IMR-90 (cell line): ENCODE data around the gene ANKRD13A. TPM values are rescaled to one million over a fixed set of nuclear protein-coding genes. Genes with fewer than 3 reads are reported as not detected.
A peak's percentile ranks its signal among the peaks of the same experiment; 100 is the strongest.

Source experiments
- ATAC-seq: fragments of 200-7000 bp; cut with Tn5 transposase; 2 replicates; pipeline ENCODE4 v1.9.1; 2020; ENCODE audit warnings: low read depth, mild to moderate bottlenecking, moderate library complexity
- BruUV-seq: library from RNA; stranded (reverse); fragments of 400-500 nt; replicated peaks from 2 replicates; lab custom pipeline; 2021; lab: Mats Ljungman, UMichigan
- CTCF ChIA-PET: fragments of 300-600 bp; formaldehyde crosslinking; extraction: SDS; loops from one replicate; lab custom pipeline; 2021; ENCODE audit warnings: antibody characterized with exemption; lab: Yijun Ruan, JAX
- POLR2A ChIA-PET: fragments of 300-600 bp; sonication (Branson Sonifier 250); formaldehyde crosslinking; loops from one replicate; lab custom pipeline; 2022; ENCODE audit warnings: antibody characterized with exemption; ENCODE audit not compliant: unreplicated experiment; lab: Charles Lee
- DNase-seq: peaks from one replicate; pipeline ENCODE4 v3.0.0; 2013
- H2AFZ ChIP-seq: replicated peaks from 2 replicates; pipeline ENCODE3; 2013; ENCODE audit warnings: low read length, mild to moderate bottlenecking; ENCODE audit not compliant: poor library complexity
- H2AK5ac ChIP-seq: 2 replicates; pipeline ENCODE4 v1.6.1; 2013; ENCODE audit warnings: low read depth, low read length, inconsistent platforms
- H2AK9ac ChIP-seq: replicated peaks from 2 replicates; pipeline ENCODE3; 2013; ENCODE audit warnings: mild to moderate bottlenecking, low read depth, low read length, moderate library complexity; ENCODE audit not compliant: poor library complexity
- H2BK120ac ChIP-seq: 2 replicates; pipeline ENCODE4 v1.6.1; 2013; ENCODE audit warnings: low read depth, low read length, inconsistent platforms
- H2BK15ac ChIP-seq: 3 replicates; pipeline ENCODE4 v1.6.1; 2013; ENCODE audit warnings: low read depth, low read length, inconsistent platforms
- H2BK20ac ChIP-seq: 2 replicates; pipeline ENCODE4 v1.6.1; 2013; ENCODE audit warnings: low read depth, mild to moderate bottlenecking, inconsistent platforms, low read length, moderate library complexity
- H2BK5ac ChIP-seq: 2 replicates; pipeline ENCODE4 v1.6.1; 2013; ENCODE audit warnings: mild to moderate bottlenecking, low read depth, low read length, inconsistent platforms; ENCODE audit not compliant: poor library complexity, severe bottlenecking
- H3K14ac ChIP-seq: replicated peaks from 2 replicates; pipeline ENCODE4 v1.6.1; 2013; ENCODE audit warnings: low read depth, low read length, inconsistent platforms
- H3K18ac ChIP-seq: 2 replicates; pipeline ENCODE4 v1.6.1; 2013; ENCODE audit warnings: low read depth, low read length, control low read depth
- H3K23ac ChIP-seq: 2 replicates; pipeline ENCODE4 v1.6.1; 2013; ENCODE audit warnings: low read depth, low read length, inconsistent platforms
- H3K27ac ChIP-seq: 2 replicates; pipeline ENCODE4 v1.5.1; 2013; ENCODE audit warnings: mild to moderate bottlenecking, control low read depth, low read length; ENCODE audit not compliant: insufficient read depth
- H3K27me3 ChIP-seq: 2 replicates; pipeline ENCODE4 v1.6.1; 2013; ENCODE audit warnings: low read length; ENCODE audit not compliant: control insufficient read depth, insufficient read depth
- H3K36me3 ChIP-seq: 2 replicates; pipeline ENCODE4 v1.6.1; 2013; ENCODE audit warnings: low read length, mixed read lengths; ENCODE audit not compliant: control insufficient read depth, insufficient read depth
- H3K4ac ChIP-seq: 2 replicates; pipeline ENCODE4 v1.6.1; 2013; ENCODE audit warnings: low read depth, low read length, inconsistent platforms
- H3K4me1 ChIP-seq: 2 replicates; pipeline ENCODE4 v1.6.1; 2013; ENCODE audit warnings: low read length, mixed read lengths; ENCODE audit not compliant: control insufficient read depth, insufficient read depth
- H3K4me2 ChIP-seq: 2 replicates; pipeline ENCODE4 v1.6.1; 2013; ENCODE audit warnings: low read depth, mild to moderate bottlenecking, control low read depth, low read length, moderate library complexity
- H3K4me3 ChIP-seq: 2 replicates; pipeline ENCODE4 v1.5.1; 2013; ENCODE audit warnings: low read depth, mild to moderate bottlenecking, control low read depth, low read length, moderate library complexity; ENCODE audit not compliant: insufficient read depth
- H3K56ac ChIP-seq: 2 replicates; pipeline ENCODE4 v1.6.1; 2013; ENCODE audit warnings: low read length, inconsistent platforms; ENCODE audit not compliant: insufficient read depth; ENCODE audit errors: extremely low read depth
- H3K79me1 ChIP-seq, 2 experiments: 2 replicates each; pipeline ENCODE4 v1.6.1; 2013; ENCODE audit warnings: low read length in 2 of 2, inconsistent platforms in 1 of 2, low read depth in 1 of 2
- H3K9ac ChIP-seq: 2 replicates; pipeline ENCODE4 v1.6.1; 2013; ENCODE audit warnings: low read depth, low read length, control low read depth
- H3K9me1 ChIP-seq: 2 replicates; pipeline ENCODE4 v1.6.1; 2013; ENCODE audit warnings: low read length, inconsistent platforms; ENCODE audit not compliant: insufficient read depth
- H3K9me3 ChIP-seq: 2 replicates; pipeline ENCODE4 v1.6.1; 2013; ENCODE audit warnings: low read length; ENCODE audit not compliant: control insufficient read depth, insufficient read depth
- H4K20me1 ChIP-seq: 2 replicates; pipeline ENCODE4 v1.6.1; 2013; ENCODE audit warnings: low read length, inconsistent platforms; ENCODE audit not compliant: insufficient read depth
- H4K5ac ChIP-seq: 2 replicates; pipeline ENCODE4 v1.6.1; 2013; ENCODE audit warnings: mild to moderate bottlenecking, low read depth, low read length, control low read depth
- H4K8ac ChIP-seq, 2 experiments: 2 replicates each; pipeline ENCODE4 v1.6.1; 2013; ENCODE audit warnings: low read depth in 2 of 2, low read length in 2 of 2, control low read depth in 1 of 2, inconsistent platforms in 1 of 2
- H4K91ac ChIP-seq: 2 replicates; pipeline ENCODE4 v1.6.1; 2013; ENCODE audit warnings: low read depth, low read length, inconsistent platforms; ENCODE audit not compliant: insufficient read depth
- MXI1 ChIP-seq: IDR thresholded peaks from 2 replicates; pipeline ENCODE4 v1.6.1; 2012; ENCODE audit warnings: low read depth, mild to moderate bottlenecking, low read length, moderate library complexity, borderline replicate concordance
- POLR2A ChIP-seq: IDR thresholded peaks from 2 replicates; pipeline ENCODE4 v1.6.1; 2012; ENCODE audit warnings: mild to moderate bottlenecking, low read depth, low read length
- SMC3 ChIP-seq: fragments of 150-350 bp; IDR thresholded peaks from 2 replicates; pipeline ENCODE4 v1.6.1; 2016; ENCODE audit warnings: low read depth, mild to moderate bottlenecking, antibody characterized with exemption, low read length, moderate library complexity
- WGBS, 2 experiments: methylation state at CpG; one replicate each; pipeline versions ENCODE4 v1.1.5 to v1.1.7; 2013; ENCODE audit warnings: missing lambda C conversion rate in 2 of 2; ENCODE audit not compliant: insufficient read length in 1 of 2; ENCODE audit errors: extremely low coverage in 2 of 2; 5-methylcytosine and 5-hydroxymethylcytosine counted together
- dilution Hi-C: fragments of 300-500 bp; cut with HindIII; formaldehyde crosslinking; loops from one replicate; pipeline ENCODE4 v1.14.3; 2018; ENCODE audit warnings: low sequenced_read_pairs; ENCODE audit not compliant: unreplicated experiment
- in situ Hi-C: fragments of 300-500 bp; cut with MboI; formaldehyde crosslinking; loops from 3 replicates; pipeline ENCODE4 v1.14.3; 2019; ENCODE audit warnings: low sequenced_read_pairs, inconsistent platforms, mixed read lengths
- intact Hi-C: fragments of 100-400 bp; cut with micrococcal nuclease; formaldehyde crosslinking; loops from 2 replicates; pipeline ENCODE4 v1.10.0; 2022
- polyA plus RNA-seq, 3 experiments: library from polyadenylated mRNA; depleted of rRNA; stranded (reverse); fragments of >200 nt; gene quantifications; 2 replicates each; pipeline ENCODE4 v1.2.3, GENCODE V29; 2012; ENCODE audit warnings: low replicate concordance in 1 of 3
- total RNA-seq: library from RNA; depleted of rRNA; stranded (reverse); fragments of >200 nt; gene quantifications from 2 replicates; pipeline ENCODE4 v1.2.3, GENCODE V29; 2012

Gene ANKRD13A
- total and polyA plus RNA-seq, 2 of the 4 experiments (the other 2 are of a cell fraction) = 299 to 449 TPM

GRCh38 chr12:109994401-109995175 is 4.6 kb upstream of the ANKRD13A start:
- peaks cover 6% of the 10 kb centered on the region for H3K36me3 ChIP-seq
- no peaks in the 10 kb centered on the region for H3K9me3 ChIP-seq
- H3K4me3 ChIP-seq = peak overlapping the region; percentile 85
- H2BK15ac ChIP-seq = no peak overlapping the region
- DNase-seq (no peak), ATAC-seq (no peak)
- dilution Hi-C loops (no loop called here), in situ Hi-C loops (no loop called here), intact Hi-C loops (loop anchor here (5.0 kb wide), 2 partner anchors 47 to 62 kb away; no protein-coding TSS in a partner anchor)
- H3K4me1 ChIP-seq = peaks cover 11% of the 10 kb centered on the region; the same call in 1 of the 2 replicates
- no peak overlapping the region for H2AK9ac ChIP-seq
- no peak overlapping the region for H3K18ac ChIP-seq
- H4K91ac ChIP-seq = no peak overlapping the region
- peaks cover 21% of the 10 kb centered on the region; the same call in 1 of the 2 replicates for H4K20me1 ChIP-seq
- H2BK20ac ChIP-seq = no peak overlapping the region
- H3K4ac ChIP-seq = no peak overlapping the region; the same call in 1 of the 2 replicates
- H2BK120ac ChIP-seq = no peak overlapping the region
- no peak overlapping the region; the same call in 1 of the 2 replicates for H3K14ac ChIP-seq
- WGBS, 2 experiments = no CpG with 5 or more reads among the region's 6 CpGs
- POLR2A ChIA-PET = no interaction called here
- TSS peak; percentile 27 for BruUV-seq
- H2AFZ ChIP-seq = no peak overlapping the region
- peak overlapping the region; percentile 96 for H3K23ac ChIP-seq
- H3K79me1 ChIP-seq = peaks cover 19 to 63% of the 10 kb centered on the region in 2 experiments
- TF ChIP-seq MXI1 = no peak
- TF ChIP-seq SMC3 = no peak
- no peak for TF ChIP-seq POLR2A
- H2AK5ac ChIP-seq = no peak overlapping the region
- peak overlapping the region; percentile 86 for H2BK5ac ChIP-seq
- H4K8ac ChIP-seq = peak overlapping the region in 1 of 2 experiments; percentile 6; a peak in 2 of 4 replicates
- H3K27ac ChIP-seq = no peak overlapping the region
- H3K4me2 ChIP-seq = peak overlapping the region; percentile 98
- H3K56ac ChIP-seq = no peak overlapping the region
- peaks cover 8% of the 10 kb centered on the region for H3K9me1 ChIP-seq
- no peaks in the 10 kb centered on the region for H3K27me3 ChIP-seq
- CTCF ChIA-PET = interaction anchor here (0.7 kb wide), 1 partner anchor 97 kb away, joined by 3 read pairs; no protein-coding TSS in a partner anchor
- no peak overlapping the region for H4K5ac ChIP-seq
- no peak overlapping the region; the same call in 1 of the 2 replicates for H3K9ac ChIP-seq
